ENCODE measurements around the gene RNF208.

Gene RNF208

DNA sequence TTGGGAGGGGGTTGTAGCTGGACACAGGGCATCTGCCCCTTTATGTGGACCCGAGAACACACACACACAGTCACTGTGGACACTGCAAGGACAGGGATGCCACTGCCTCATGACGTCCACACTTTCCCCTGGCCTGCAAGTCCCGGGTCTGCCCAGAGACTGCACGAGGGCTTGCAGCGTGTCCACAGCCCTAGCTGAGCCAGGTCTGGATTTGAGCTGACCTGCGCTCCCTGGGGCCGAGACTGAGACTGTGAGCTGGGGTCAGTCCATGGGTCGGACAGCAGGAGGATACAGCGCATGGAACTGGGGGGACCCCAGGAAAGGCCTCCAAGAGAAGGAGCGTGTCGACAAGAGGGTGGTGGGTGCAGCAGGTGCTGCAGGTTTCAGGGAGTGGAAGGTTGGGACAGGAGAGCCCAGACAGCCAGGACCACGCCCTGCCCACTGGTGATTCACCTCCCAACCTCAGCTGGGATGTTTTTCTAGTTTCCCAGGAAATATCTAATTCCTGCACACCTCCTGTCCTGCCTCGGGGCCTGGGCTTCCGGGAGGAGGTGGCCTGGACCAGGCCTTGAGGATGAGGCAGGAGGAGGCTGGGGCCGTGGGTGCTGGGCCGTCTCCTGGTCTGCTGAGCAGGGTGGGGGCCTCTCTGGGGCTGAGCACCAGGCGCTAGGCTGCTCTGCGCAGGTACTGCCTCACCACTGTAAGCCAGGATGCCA lies 4.5 kb upstream of the RNF208 start:
- no peak overlapping the region for H3K4me3 ChIP-seq (ENCODE audit: low read length)
- H3K9ac ChIP-seq (ENCODE audit: low read length) = peak overlapping the region; percentile 41
- no peaks in the 10 kb centered on the region for H3K9me3 ChIP-seq (ENCODE audit: control insufficient read depth, low read length)
- no peaks in the 10 kb centered on the region for H3K36me3 ChIP-seq (ENCODE audit: control insufficient read depth, insufficient read depth, low read length)
- H3K27me3 ChIP-seq (ENCODE audit: control insufficient read depth, insufficient read depth, low read length) = peaks cover 17% of the 10 kb centered on the region
- peaks cover 55% of the 10 kb centered on the region for H3K4me1 ChIP-seq (ENCODE audit: control insufficient read depth, insufficient read depth, low read length)

GRCh38 chr9:137225699-137226331 lies 3.8 kb upstream of the RNF208 start:
- Histone ChIP-seq H3K27me3 (ENCODE audit: control insufficient read depth, insufficient read depth, low read length) (peaks cover 15% of the 10 kb centered on the region), H3K36me3 (ENCODE audit: control insufficient read depth, insufficient read depth, low read length) (no peaks in the 10 kb centered on the region), H3K4me1 (ENCODE audit: control insufficient read depth, insufficient read depth, low read length) (peaks cover 55% of the 10 kb centered on the region), H3K9me3 (ENCODE audit: control insufficient read depth, low read length) (no peaks in the 10 kb centered on the region), H3K9ac (ENCODE audit: low read length) (no peak overlapping the region), H3K4me3 (ENCODE audit: low read length) (no peak overlapping the region)

- H3K9ac ChIP-seq (ENCODE audit: low read length) = peak within 1 kb of the TSS; percentile 88
- peaks cover 61% of the 10 kb centered on the region for H3K4me1 ChIP-seq (ENCODE audit: control insufficient read depth, insufficient read depth, low read length)
- peak within 1 kb of the TSS; percentile 80 for H3K4me3 ChIP-seq (ENCODE audit: low read length)
- no peaks in the 10 kb centered on the region for H3K36me3 ChIP-seq (ENCODE audit: control insufficient read depth, insufficient read depth, low read length)
- H3K27me3 ChIP-seq (ENCODE audit: control insufficient read depth, insufficient read depth, low read length) = peaks cover 10% of the 10 kb centered on the region
- no peaks in the 10 kb centered on the region for H3K9me3 ChIP-seq (ENCODE audit: control insufficient read depth, low read length)
Observed at GRCh38 chr9:137224830-137225694, 3.0 kb upstream of the RNF208 start, which contains the start of gene CYSRT1. CYSRT1 (plus strand) TSS chr9:137225174; CDS start chr9:137225622, 448 bp downstream.

- H3K4me3 ChIP-seq (ENCODE audit: low read length) = peak overlapping the region; percentile 80
- H3K9ac ChIP-seq (ENCODE audit: low read length) = peak overlapping the region; percentile 88
- no peaks in the 10 kb centered on the region for H3K36me3 ChIP-seq (ENCODE audit: control insufficient read depth, insufficient read depth, low read length)
- no peaks in the 10 kb centered on the region for H3K27me3 ChIP-seq (ENCODE audit: control insufficient read depth, insufficient read depth, low read length)
- H3K4me1 ChIP-seq (ENCODE audit: control insufficient read depth, insufficient read depth, low read length) = peaks cover 70% of the 10 kb centered on the region
- no peaks in the 10 kb centered on the region for H3K9me3 ChIP-seq (ENCODE audit: control insufficient read depth, low read length)
Observed at GRCh38 chr9:137223078-137223970, 1.3 kb upstream of the RNF208 start.

GRCh38 chr9:137221506-137222111 lies 431 bp downstream of the RNF208 start:
- no peaks in the 10 kb centered on the region for H3K9me3 ChIP-seq (ENCODE audit: control insufficient read depth, low read length)

GRCh38 chr9:137221095-137221505 lies 940 bp downstream of the RNF208 start:
- Histone ChIP-seq H3K4me1 (ENCODE audit: control insufficient read depth, insufficient read depth, low read length) (peaks cover 58% of the 10 kb centered on the region), H3K4me3 (ENCODE audit: low read length) (no peak overlapping the region)

More at GRCh38 chr9:137221506-137222111, 431 bp downstream of the RNF208 start:
- Histone ChIP-seq H3K4me3 (ENCODE audit: low read length) (no peak overlapping the region), H3K9ac (ENCODE audit: low read length) (no peak overlapping the region), H3K36me3 (ENCODE audit: control insufficient read depth, insufficient read depth, low read length) (no peaks in the 10 kb centered on the region), H3K4me1 (ENCODE audit: control insufficient read depth, insufficient read depth, low read length) (peaks cover 62% of the 10 kb centered on the region), H3K27me3 (ENCODE audit: control insufficient read depth, insufficient read depth, low read length) (no peaks in the 10 kb centered on the region)

DNA sequence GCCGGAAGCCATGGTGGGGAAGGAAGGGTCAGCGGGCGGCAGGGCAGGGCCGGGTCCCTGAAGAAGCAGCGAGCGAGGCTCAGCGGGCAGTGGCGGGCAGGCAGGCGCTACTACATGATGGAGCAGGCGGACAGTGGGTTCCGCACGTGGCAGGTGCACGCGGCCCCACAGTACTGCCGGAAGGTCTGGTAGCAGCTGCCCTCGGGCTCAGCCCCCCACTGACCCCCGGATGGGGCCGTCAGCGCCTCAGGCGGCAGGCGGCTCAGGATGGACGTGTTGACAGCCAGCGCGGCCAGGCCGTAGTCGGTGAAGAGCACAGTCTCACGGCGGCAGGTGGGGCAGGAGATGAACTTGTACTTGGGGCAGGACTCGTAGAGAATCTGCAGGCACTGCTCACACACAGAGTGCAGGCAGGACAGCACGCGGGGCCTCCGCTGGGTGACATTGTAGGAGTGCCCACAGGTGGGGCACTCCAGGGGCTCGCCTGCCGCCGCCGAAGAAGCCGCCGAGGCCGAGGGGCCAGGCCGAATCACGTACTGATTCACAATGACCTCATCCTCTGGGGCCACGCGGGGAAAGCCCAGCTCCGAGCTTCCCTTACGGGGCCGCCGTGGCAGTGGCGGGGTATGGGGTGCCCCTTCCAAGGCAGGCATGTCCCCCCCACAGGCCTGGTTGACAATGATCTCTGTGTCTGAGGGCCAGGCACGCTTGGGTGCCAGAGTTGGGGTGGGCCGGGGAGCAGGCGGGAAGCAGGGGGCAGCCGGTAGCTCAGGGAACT lies 1.5 kb downstream of the RNF208 start:
- Histone ChIP-seq H3K4me3 (ENCODE audit: low read length) (no peak overlapping the region), H3K9me3 (ENCODE audit: control insufficient read depth, low read length) (no peaks in the 10 kb centered on the region), H3K36me3 (ENCODE audit: control insufficient read depth, insufficient read depth, low read length) (no peaks in the 10 kb centered on the region), H3K4me1 (ENCODE audit: control insufficient read depth, insufficient read depth, low read length) (peaks cover 53% of the 10 kb centered on the region), H3K27me3 (ENCODE audit: control insufficient read depth, insufficient read depth, low read length) (no peaks in the 10 kb centered on the region), H3K9ac (ENCODE audit: low read length) (no peak overlapping the region)

More at GRCh38 chr9:137221095-137221505, 940 bp downstream of the RNF208 start:
- H3K36me3 ChIP-seq (ENCODE audit: control insufficient read depth, insufficient read depth, low read length) = no peaks in the 10 kb centered on the region
- H3K9ac ChIP-seq (ENCODE audit: low read length) = no peak overlapping the region
- no peaks in the 10 kb centered on the region for H3K27me3 ChIP-seq (ENCODE audit: control insufficient read depth, insufficient read depth, low read length)
- H3K9me3 ChIP-seq (ENCODE audit: control insufficient read depth, low read length) = no peaks in the 10 kb centered on the region

DNA sequence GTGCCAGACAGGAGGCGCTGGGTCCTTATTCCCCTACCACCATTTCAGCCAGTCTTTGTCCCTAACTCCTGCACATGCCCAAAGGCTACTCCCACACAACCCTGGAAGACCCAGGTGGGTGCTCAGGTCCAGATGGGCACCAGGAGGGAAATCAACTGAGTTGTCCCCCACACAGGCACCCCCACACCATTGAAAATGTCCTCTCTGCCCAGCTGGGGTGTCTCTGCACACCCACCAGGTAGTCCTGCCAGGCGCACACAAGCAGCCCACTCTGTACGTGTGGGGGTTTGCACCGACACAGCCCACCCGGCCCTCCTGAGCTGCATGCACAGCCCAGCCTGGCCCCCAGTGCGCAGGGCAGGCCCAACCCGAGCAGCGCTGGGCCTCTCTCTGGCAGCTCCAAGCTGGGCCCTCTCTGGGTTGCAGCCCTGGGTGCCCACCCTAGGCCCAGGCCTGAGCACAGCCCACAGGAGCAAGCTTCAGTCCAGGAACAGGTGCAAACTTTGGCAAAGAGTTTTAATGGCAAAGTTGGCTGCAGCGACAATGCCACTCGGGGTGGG lies 2.2 kb downstream of the RNF208 start:
- Histone ChIP-seq H3K27me3 (ENCODE audit: control insufficient read depth, insufficient read depth, low read length) (no peaks in the 10 kb centered on the region), H3K9ac (ENCODE audit: low read length) (no peak overlapping the region), H3K4me1 (ENCODE audit: control insufficient read depth, insufficient read depth, low read length) (peaks cover 46% of the 10 kb centered on the region), H3K36me3 (ENCODE audit: control insufficient read depth, insufficient read depth, low read length) (no peaks in the 10 kb centered on the region), H3K4me3 (ENCODE audit: low read length) (no peak overlapping the region), H3K9me3 (ENCODE audit: control insufficient read depth, low read length) (no peaks in the 10 kb centered on the region)

- Histone ChIP-seq H3K4me1 (ENCODE audit: control insufficient read depth, insufficient read depth, low read length) (peaks cover 37% of the 10 kb centered on the region), H3K4me3 (ENCODE audit: low read length) (peak overlapping the region; percentile 71), H3K27me3 (ENCODE audit: control insufficient read depth, insufficient read depth, low read length) (no peaks in the 10 kb centered on the region), H3K9me3 (ENCODE audit: control insufficient read depth, low read length) (no peaks in the 10 kb centered on the region), H3K36me3 (ENCODE audit: control insufficient read depth, insufficient read depth, low read length) (no peaks in the 10 kb centered on the region), H3K9ac (ENCODE audit: low read length) (peak overlapping the region; percentile 79)
Observed at GRCh38 chr9:137218754-137219271, 3.2 kb downstream of the RNF208 start.

GRCh38 chr9:137218212-137218753 lies 3.8 kb downstream of the RNF208 start:
- H3K36me3 ChIP-seq (ENCODE audit: control insufficient read depth, insufficient read depth, low read length) = no peaks in the 10 kb centered on the region
- no peaks in the 10 kb centered on the region for H3K9me3 ChIP-seq (ENCODE audit: control insufficient read depth, low read length)
- no peaks in the 10 kb centered on the region for H3K27me3 ChIP-seq (ENCODE audit: control insufficient read depth, insufficient read depth, low read length)
- H3K4me3 ChIP-seq (ENCODE audit: low read length) = peak overlapping the region; percentile 71
- peak overlapping the region; percentile 79 for H3K9ac ChIP-seq (ENCODE audit: low read length)
- peaks cover 36% of the 10 kb centered on the region for H3K4me1 ChIP-seq (ENCODE audit: control insufficient read depth, insufficient read depth, low read length)

Measured in mucosa of stomach (tissue), 1 donor.